ENCODE measurements around the gene LRFN2. TPM values are rescaled to one million over a fixed set of nuclear protein-coding genes. Genes with fewer than 3 reads are reported as not detected.

Gene LRFN2
- total RNA-seq, 2 donors from 2014 or later = 0.62 TPM; not detected in 1

GRCh38 chr6:40511884-40512283, 75.3 kb downstream of the LRFN2 start:
- DNase-seq (ENCODE audit: low spot score) = no peak
- WGBS = 93% methylated on average over 6 of the region's 6 CpGs
- no peaks in the 10 kb centered on the region for H3K36me3 ChIP-seq
- H3K9me3 ChIP-seq = no peaks in the 10 kb centered on the region
- H3K27ac ChIP-seq = no peak overlapping the region
- no peaks in the 10 kb centered on the region for H3K4me1 ChIP-seq (replicated peaks)
- no peak overlapping the region for H3K4me3 ChIP-seq
- no peak for TF ChIP-seq POLR2AphosphoS5 (IDR thresholded peaks at IDR 0.05)
- TF ChIP-seq POLR2A (IDR thresholded peaks at IDR 0.05) = no peak
- no peak for TF ChIP-seq CTCF (IDR thresholded peaks at IDR 0.05)
- H3K27me3 ChIP-seq (replicated peaks; ENCODE audit: insufficient read depth) = no peaks in the 10 kb centered on the region
- intact Hi-C loops (cut with DNase I) = no loop called here

GRCh38 chr6:40510442-40510841, 76.7 kb downstream of the LRFN2 start:
- intact Hi-C loops (cut with DNase I) = no loop called here
- Histone ChIP-seq H3K36me3 (no peaks in the 10 kb centered on the region), H3K27ac (no peak overlapping the region), H3K9me3 (no peaks in the 10 kb centered on the region), H3K27me3 (replicated peaks; ENCODE audit: insufficient read depth) (no peaks in the 10 kb centered on the region), H3K4me3 (no peak overlapping the region), H3K4me1 (replicated peaks) (no peaks in the 10 kb centered on the region)
- TF ChIP-seq POLR2AphosphoS5 (IDR thresholded peaks at IDR 0.05) (no peak), POLR2A (IDR thresholded peaks at IDR 0.05) (no peak), CTCF (IDR thresholded peaks at IDR 0.05) (no peak)
- no peak for DNase-seq (ENCODE audit: low spot score)
- 75% methylated on average over 4 of the region's 4 CpGs for WGBS

DNA sequence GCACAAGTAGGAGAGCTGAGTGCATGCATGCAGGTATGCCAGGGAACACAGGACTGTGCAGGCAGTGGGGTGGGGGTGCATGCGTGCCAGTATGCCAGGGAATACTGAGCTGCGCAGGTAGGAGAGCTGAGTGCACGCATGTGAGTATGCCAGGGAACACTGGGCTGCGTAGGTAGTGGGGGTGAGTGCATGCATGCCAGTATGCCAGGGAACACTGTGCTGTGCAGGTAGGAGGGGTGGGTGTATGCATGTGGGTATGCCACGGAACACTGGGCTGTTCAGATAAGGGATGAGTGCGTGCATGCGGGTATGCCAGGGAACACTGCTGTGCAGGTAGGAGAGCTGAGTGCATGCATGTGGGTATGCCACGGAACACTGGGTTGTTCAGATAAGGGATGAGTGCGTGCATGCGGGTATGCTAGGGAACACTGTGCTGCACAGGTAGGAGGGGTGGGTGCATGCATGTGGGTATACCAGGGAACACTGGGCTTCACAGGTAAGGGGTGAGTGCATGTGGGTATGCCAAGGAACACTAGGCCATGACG, 77.4 kb downstream of the LRFN2 start:
- TF ChIP-seq POLR2AphosphoS5 (IDR thresholded peaks at IDR 0.05) (no peak), POLR2A (IDR thresholded peaks at IDR 0.05) (no peak), CTCF (IDR thresholded peaks at IDR 0.05) (no peak)
- no peak overlapping the region for H3K27ac ChIP-seq
- intact Hi-C loops (cut with DNase I) = no loop called here
- no peaks in the 10 kb centered on the region for H3K9me3 ChIP-seq
- no peaks in the 10 kb centered on the region for H3K27me3 ChIP-seq (replicated peaks; ENCODE audit: insufficient read depth)
- no peak for DNase-seq (ENCODE audit: low spot score)
- no peaks in the 10 kb centered on the region for H3K36me3 ChIP-seq
- no peak overlapping the region for H3K4me3 ChIP-seq
- H3K4me1 ChIP-seq (replicated peaks) = no peaks in the 10 kb centered on the region
- 80% methylated on average over 11 of the region's 11 CpGs for WGBS

DNA sequence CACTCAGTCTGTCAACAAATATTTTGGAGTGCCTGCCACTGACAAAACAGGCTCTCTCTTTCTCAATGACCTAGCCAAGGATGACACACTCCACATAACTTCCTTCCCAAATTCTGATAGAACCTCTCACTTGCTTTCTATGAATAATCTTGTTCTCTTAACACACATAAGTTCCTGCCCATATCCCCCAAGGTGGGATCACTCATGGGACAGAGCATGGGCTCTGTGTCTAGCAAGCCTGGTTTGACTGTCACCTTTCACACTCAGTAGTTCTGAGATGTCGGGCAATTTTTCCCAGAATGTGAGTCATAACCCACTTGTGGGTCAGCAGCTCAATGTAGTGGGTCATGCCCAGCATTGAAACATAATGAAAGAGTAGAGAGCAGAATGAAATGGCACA, 78.1 kb downstream of the LRFN2 start:
- no peak for TF ChIP-seq POLR2A (IDR thresholded peaks at IDR 0.05)
- TF ChIP-seq CTCF (IDR thresholded peaks at IDR 0.05) = no peak
- no peak for TF ChIP-seq POLR2AphosphoS5 (IDR thresholded peaks at IDR 0.05)

DNA sequence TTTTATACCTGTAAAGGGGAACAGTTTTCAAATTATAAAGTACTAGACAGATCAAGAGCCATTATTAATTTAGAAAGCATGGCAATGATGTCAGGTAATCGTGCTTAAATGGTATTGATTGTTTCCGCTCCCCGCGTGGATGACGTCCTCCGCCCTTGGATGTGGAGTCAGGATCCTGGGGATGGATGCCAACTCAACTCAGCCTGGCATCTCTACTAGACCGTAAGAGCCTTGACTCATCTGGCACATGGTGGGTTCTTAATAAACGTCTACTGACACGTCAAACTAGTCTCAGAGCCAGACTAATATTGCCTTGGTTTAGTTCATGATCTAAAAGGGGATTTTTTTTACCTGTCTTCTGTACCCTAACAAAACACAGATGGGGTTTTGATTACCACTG, 80.2 kb downstream of the LRFN2 start:
- H3K27ac ChIP-seq = no peak overlapping the region
- no peak overlapping the region for H3K4me3 ChIP-seq
- intact Hi-C loops (cut with DNase I) = no loop called here
- WGBS = 67% methylated on average over 9 of the region's 9 CpGs
- no peaks in the 10 kb centered on the region for H3K27me3 ChIP-seq (replicated peaks; ENCODE audit: insufficient read depth)
- TF ChIP-seq CTCF (IDR thresholded peaks at IDR 0.05) (no peak), POLR2A (IDR thresholded peaks at IDR 0.05) (no peak), POLR2AphosphoS5 (IDR thresholded peaks at IDR 0.05) (no peak)
- H3K9me3 ChIP-seq = no peaks in the 10 kb centered on the region
- no peaks in the 10 kb centered on the region for H3K36me3 ChIP-seq
- DNase-seq (ENCODE audit: low spot score) = no peak
- no peaks in the 10 kb centered on the region for H3K4me1 ChIP-seq (replicated peaks)

More for the DNA sequence above, 78.1 kb downstream of the LRFN2 start:
- intact Hi-C loops (cut with DNase I) = no loop called here
- Histone ChIP-seq H3K36me3 (no peaks in the 10 kb centered on the region), H3K4me1 (replicated peaks) (no peaks in the 10 kb centered on the region), H3K9me3 (no peaks in the 10 kb centered on the region), H3K4me3 (no peak overlapping the region), H3K27me3 (replicated peaks; ENCODE audit: insufficient read depth) (no peaks in the 10 kb centered on the region), H3K27ac (no peak overlapping the region)
- DNase-seq (ENCODE audit: low spot score) = no peak
- WGBS = 90% methylated on average over 1 of the region's 1 CpG

Measured in prostate gland (tissue), 2 donors.